Fibroblast of lung (primary cell): ENCODE results near the gene ABCC11.

Experiments used
- CTCF ChIP-seq, 2 donors: IDR thresholded peaks in 1 of 2; conservative IDR thresholded peaks in 1 of 2; 1 replicate in 1 of 2; 2 replicates in 1 of 2; pipeline ENCODE4 v1.5.1; 2011 to 2012; ENCODE audit warnings: low read length in 2 of 2, control low read depth in 1 of 2, inconsistent platforms in 1 of 2, low read depth in 1 of 2, mild to moderate bottlenecking in 1 of 2
- EZH2 ChIP-seq: IDR thresholded peaks from 2 replicates; pipeline ENCODE4 v1.5.1; 2012; ENCODE audit warnings: low read length, control low read depth, mild to moderate bottlenecking; ENCODE audit errors: missing control alignments

DNA sequence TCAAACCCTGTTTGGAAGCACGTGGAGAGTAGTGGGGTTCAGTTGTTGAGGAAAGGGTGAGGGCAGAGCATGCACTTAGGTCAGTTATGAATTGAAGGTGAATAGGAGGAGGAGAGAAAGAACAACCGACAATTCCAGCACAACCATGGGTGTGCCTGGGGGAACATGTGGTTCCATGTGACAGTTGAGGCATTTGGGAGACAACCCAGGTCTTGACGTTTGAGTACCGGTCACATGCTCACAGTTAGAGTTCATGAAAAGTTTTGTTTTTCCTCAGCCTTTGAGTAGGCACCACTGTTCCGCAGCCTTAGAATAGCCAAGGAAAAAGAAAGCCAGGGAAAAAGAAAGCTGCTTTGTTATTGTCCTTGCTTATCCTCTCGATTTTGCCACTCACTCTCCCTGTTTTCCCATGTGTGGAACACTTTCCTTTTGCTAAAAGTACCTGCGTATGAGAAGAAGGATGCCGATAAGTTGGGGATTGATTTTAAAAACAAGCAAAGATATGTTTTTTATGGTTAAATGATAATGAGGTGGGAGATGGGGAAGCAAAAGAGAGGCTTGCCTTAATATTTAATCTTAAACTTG lies 25.6 kb upstream of the ABCC11 start:
- TF ChIP-seq CTCF (conservative IDR thresholded peaks at IDR 0.05 in 1 of 2, IDR thresholded peaks at IDR 0.05 in 1 of 2; ENCODE audit: low read depth in 1 of 2, low read length in 2 of 2) (no peak), EZH2 (no peak)
